CD4-positive, alpha-beta T cell treated with Interleukin-6 for 4 hours (primary cell): Measurements from ENCODE around the gene ZNF784.

Source experiments
- DNase-seq: peaks from one replicate; pipeline ENCODE4 v3.0.0-alpha.2; 2020; ENCODE audit warnings: mixed read lengths

ZNF784 gene

GRCh38 chr19:55617426-55617825 lies 6.9 kb downstream of the ZNF784 start:
- DNase-seq = no peak

GRCh38 chr19:55616395-55616875 lies 7.9 kb downstream of the ZNF784 start:
- no peak for DNase-seq

DNA sequence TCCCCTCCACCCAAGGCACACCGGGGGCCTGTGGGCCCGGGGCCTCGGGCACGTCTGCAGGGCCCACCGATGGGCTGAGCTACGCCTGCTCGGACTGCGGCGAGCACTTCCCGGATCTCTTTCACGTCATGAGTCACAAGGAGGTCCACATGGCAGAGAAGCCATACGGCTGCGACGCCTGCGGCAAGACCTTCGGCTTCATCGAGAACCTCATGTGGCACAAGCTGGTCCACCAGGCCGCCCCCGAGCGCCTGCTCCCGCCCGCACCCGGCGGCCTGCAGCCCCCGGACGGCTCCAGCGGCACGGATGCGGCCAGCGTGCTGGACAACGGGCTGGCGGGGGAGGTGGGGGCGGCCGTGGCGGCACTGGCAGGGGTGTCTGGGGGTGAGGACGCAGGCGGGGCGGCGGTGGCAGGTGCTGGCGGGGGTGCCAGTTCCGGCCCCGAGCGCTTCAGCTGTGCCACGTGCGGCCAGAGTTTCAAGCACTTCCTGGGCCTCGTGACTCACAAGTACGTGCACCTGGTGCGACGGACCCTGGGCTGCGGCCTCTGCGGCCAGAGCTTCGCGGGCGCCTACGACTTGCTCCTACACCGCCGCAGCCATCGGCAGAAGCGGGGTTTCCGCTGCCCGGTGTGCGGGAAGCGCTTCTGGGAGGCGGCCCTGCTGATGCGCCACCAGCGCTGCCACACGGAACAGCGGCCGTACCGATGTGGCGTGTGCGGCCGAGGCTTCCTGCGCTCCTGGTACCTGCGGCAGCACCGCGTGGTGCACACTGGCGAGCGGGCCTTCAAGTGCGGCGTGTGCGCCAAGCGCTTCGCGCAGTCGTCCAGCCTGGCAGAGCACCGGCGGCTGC lies 8.6 kb downstream of the ZNF784 start:
- DNase-seq = no peak

DNA sequence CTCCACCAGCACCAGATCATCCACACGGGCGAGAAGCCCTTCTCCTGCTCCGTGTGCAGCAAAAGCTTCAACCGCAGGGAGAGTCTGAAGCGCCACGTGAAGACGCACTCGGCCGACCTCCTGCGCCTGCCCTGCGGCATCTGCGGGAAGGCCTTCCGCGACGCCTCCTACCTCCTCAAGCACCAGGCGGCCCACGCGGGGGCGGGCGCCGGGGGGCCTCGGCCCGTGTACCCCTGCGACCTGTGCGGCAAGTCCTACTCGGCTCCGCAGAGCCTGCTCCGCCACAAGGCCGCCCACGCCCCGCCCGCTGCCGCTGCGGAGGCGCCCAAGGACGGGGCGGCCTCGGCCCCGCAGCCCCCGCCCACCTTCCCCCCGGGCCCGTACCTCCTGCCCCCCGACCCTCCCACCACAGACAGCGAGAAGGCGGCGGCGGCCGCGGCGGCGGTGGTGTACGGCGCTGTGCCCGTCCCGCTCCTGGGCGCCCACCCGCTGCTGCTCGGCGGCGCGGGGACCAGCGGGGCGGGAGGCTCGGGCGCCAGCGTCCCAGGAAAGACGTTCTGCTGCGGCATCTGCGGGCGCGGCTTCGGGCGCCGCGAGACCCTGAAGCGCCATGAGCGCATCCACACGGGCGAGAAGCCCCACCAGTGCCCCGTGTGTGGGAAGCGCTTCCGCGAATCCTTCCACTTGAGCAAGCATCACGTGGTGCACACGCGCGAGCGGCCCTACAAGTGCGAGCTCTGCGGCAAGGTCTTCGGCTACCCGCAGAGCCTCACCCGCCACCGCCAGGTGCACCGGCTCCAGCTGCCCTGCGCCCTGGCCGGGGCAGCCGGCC lies 9.4 kb downstream of the ZNF784 start:
- DNase-seq = no peak

DNA sequence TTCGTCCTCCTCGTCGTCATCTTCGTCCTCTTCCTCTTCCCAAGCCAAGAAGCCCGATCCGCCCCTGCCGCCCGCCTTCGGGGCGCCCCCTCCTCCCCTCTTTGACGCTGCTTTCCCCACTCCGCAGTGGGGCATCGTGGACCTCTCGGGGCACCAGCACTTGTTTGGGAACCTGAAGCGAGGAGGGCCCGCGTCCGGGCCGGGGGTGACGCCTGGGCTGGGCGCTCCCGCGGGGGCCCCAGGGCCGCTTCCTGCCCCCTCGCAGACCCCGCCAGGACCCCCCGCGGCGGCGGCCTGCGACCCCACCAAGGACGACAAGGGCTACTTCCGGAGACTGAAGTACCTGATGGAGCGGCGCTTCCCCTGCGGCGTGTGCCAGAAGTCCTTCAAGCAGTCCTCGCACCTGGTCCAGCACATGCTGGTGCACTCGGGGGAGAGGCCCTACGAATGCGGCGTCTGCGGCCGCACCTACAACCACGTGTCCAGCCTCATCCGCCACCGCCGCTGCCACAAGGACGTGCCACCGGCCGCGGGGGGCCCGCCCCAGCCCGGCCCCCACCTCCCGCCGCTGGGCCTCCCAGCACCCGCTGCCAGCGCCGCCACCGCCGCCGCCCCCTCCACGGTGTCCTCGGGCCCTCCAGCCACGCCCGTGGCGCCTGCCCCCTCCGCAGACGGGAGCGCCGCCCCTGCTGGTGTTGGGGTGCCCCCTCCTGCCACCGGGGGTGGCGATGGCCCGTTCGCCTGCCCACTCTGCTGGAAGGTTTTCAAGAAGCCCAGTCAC lies 10.2 kb downstream of the ZNF784 start:
- DNase-seq = no peak

DNA sequence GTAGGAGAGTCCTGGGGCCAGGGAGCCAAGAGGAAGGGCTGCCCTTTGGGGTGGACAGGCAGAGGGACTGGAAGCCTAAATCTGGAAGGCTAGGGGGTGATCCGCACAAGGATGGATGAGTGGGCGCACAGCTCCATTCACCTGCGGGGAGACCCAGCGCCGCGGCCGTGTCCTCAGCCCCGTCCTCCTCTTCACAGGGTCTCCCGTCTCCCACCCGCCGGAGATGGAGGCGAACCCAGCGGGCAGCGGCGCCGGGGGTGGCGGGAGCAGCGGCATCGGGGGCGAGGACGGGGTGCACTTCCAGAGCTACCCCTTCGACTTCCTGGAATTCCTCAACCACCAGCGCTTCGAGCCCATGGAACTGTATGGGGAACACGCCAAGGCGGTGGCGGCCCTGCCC lies 11.0 kb downstream of the ZNF784 start:
- no peak for DNase-seq

- DNase-seq = no peak
Measured at GRCh38 chr19:55611983-55612645, 12.3 kb downstream of the ZNF784 start.

DNA sequence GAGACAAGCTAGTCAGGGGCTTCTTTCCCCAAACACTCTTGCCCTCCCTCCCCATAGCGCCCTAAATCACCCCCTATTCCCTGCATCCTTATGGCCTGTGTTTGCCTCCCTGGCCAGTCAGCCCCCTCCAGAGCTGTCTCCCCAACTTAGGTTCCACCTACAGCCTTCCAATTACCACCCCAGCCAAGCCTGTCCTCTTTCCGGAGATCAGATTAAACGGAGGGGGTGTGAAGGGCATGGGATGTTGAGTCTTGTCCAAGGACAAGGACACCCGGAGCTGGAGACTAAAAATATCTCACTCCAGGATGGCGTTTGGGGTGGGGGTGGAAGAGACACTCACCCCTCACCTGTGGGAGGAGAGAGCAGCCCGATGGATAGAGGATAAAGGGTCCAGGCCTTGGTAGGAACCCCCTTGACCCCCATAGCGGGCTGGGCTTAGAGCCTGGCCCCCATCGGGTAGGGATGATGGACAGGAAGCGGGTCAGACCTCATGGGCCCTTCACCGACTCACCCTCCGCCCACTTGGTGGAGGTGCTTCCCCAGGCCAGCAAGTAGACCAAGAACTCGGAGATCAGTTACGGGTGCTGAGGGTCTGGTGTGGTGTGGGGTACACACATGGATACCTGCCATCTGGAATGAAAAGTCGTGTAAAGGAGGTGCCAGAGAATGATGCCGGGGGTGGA lies 12.9 kb downstream of the ZNF784 start:
- DNase-seq = no peak

- DNase-seq = no peak
Measured at GRCh38 chr19:55609326-55609725, 15.0 kb downstream of the ZNF784 start.

DNA sequence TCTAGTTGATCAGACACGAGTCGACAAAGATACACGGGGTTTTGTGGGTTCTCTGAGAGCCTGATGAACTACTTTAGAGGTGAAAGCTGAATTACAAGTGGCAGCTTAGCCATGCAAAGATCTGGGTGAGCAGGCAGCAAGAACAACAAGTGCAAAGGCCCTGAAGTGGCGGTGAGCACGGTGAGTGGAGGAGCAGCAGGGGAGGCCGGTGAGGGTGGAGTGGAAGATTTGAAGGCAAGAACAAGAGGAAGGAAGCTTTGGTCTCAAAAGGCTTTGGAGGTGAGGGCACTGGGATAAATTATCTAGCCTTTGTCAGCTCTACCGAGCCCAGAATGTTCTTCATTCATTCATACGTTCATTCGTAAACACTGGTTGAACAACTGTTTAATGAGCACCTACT lies 17.5 kb downstream of the ZNF784 start:
- DNase-seq = no peak

- DNase-seq = no peak
Measured at GRCh38 chr19:55606471-55606787, 17.9 kb downstream of the ZNF784 start.

DNA sequence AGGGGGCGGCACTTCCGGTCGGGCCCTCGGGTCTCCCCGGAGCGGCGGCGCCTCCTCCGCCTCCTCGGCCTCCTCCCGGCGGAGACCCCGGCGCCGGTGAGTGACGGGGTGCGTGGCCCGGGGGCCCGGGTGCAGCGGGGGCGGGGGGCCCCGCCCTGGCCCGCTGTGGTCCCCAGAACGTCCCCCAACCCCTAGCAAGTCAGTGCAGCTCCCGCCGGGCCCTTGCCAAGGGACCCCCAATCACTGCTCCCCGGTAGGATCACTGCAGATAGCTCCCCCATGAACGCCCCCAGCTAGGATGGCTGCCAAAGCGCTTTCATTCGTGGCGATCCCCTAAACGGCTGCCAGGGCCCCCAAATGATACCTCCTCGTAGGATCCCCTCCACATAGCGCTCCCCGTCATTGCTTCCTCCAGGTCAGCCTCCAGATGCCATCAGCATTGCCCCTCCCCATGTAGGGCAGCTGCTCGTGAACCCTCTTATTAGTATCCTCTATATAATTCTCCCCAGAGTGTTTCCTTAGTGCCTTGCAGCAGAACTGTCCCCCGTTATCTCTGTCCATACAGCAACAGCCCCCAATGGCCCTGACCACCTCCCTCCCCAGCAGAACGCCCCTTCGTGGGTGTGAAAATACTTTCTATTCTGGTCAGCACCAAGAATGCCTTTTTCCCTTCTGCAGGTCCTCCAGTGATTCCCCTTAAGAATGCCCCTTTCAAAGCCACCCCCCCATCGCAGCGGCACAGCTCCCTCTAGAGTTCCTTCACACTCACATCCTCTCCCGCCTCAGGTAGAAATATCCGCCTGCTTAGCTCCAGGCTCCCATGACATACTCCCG lies 18.5 kb downstream of the ZNF784 start, which contains the start of gene ZNF865:
Gene ZNF865, plus strand, starts transcription at position 11 of the 834 bp plus-strand sequence. CDS start 7,972 bp downstream, outside the sequence.
- DNase-seq = peak; percentile 74

DNA sequence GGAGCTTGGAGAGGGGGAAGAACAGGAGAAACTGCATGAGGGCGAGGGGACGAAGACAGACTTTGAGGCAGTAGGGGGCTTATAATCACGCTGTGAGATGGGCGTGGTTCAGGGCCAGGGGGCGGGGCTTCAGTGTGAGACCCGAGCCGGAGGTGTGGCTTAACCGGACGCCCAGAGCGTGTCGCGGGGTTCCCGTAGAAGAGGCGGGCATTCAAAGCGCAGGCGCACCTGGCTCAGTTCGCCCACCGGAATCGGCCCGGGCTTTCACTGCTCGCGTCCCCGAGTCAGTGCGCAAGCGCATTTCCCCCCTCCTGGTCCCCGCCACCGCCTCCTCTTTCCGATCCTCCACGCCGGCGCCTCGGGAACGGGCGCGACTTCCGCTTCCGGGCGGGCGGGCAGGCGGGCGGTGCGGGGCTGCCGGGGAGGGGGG lies 19.1 kb downstream of the ZNF784 start:
- DNase-seq = peak; percentile 99

DNA sequence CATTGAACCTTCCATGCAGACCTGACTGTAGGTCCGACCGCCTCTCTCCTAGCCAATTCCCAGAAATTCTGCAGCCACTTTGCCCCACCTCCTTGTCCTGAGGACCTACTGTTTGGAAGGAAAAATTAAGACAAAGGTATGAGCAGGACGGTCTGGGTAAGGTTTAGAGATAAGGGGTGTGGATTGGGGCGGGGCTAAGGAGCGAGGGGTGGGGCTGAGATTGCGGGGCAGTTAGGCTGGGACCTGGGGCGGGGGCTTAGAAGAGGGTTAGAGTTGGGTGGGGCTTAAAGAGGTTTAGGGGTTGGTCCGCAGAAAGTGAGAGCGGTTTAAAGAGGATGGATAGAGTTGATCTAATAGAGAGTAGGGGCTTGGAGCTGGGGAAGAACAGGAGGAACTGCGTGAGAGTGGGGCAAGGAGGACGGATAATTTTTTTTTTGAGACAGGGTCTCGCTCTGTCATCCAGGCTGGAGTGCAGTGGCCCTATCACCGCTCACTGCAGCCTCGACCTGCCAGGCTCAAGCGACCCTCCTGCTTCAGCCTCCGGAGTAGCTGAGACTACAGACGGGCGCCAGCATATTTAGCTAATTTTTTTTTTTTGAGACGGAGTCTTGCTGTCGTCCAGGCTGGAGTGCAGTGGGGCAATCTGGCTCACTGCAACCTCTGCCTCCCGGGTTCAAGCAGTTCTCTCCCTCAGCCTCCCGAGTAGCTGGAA lies 20.6 kb downstream of the ZNF784 start:
- no peak for DNase-seq

GRCh38 chr19:55603115-55603514 lies 21.3 kb downstream of the ZNF784 start:
- no peak for DNase-seq

- no peak for DNase-seq
Measured at GRCh38 chr19:55602104-55603001, 22.0 kb downstream of the ZNF784 start.

DNA sequence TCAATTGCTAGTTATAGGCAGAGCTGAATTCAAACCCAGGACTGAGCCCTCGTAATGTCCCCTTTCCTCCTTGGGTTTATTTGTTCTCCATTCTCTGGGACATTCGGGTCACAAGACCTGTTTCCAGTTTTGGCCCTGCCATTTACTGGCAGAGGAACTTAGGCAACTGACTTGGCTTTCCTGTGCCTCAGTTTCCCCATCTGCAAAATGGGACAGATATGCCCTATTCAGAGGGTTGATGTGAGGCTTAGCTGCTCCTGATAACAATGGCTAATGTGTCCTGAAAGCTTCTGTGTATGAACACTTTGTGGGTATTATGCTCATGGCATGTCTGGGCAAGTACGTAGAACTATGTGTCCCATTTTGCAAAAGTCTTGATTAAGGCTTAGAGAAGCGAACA lies 23.3 kb downstream of the ZNF784 start:
- no peak for DNase-seq

GRCh38 chr19:55600662-55601028 lies 23.7 kb downstream of the ZNF784 start:
- no peak for DNase-seq
